ENCODE measurements around the gene PAX5.

PAX5 gene

DNA sequence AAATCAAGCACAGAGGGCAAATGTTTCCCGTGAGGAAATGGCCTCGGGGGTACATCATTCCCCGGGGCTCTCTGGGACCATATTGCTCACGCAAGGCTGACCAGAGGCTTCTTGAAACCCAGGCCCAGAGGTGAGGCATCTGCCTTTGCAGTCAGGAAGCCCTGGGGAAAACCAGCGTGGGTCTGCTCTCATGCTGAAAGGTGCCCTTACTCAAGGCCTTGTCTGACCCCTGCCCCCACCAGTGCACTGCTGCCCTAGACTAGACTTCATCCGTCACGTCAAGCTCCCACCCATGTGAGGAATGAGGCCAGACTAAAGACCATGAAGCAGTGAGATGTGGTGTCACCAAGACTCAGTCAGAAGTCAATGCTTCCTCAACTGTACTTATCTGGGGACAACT, 66.1 kb downstream of the PAX5 start:
- peak; percentile 41 for DNase-seq (ENCODE audit: low read depth)
- TF ChIP-seq, protein P1, sequence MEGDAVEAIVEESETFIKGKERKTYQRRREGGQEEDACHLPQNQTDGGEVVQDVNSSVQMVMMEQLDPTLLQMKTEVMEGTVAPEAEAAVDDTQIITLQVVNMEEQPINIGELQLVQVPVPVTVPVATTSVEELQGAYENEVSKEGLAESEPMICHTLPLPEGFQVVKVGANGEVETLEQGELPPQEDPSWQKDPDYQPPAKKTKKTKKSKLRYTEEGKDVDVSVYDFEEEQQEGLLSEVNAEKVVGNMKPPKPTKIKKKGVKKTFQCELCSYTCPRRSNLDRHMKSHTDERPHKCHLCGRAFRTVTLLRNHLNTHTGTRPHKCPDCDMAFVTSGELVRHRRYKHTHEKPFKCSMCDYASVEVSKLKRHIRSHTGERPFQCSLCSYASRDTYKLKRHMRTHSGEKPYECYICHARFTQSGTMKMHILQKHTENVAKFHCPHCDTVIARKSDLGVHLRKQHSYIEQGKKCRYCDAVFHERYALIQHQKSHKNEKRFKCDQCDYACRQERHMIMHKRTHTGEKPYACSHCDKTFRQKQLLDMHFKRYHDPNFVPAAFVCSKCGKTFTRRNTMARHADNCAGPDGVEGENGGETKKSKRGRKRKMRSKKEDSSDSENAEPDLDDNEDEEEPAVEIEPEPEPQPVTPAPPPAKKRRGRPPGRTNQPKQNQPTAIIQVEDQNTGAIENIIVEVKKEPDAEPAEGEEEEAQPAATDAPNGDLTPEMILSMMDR (IDR thresholded peaks at IDR 0.05; ENCODE audit: insufficient read depth, low read depth, low read length, missing control alignments), result no peak
- no peak overlapping the region for H3K4me3 ChIP-seq (ENCODE audit: low read depth, low read length)

DNA sequence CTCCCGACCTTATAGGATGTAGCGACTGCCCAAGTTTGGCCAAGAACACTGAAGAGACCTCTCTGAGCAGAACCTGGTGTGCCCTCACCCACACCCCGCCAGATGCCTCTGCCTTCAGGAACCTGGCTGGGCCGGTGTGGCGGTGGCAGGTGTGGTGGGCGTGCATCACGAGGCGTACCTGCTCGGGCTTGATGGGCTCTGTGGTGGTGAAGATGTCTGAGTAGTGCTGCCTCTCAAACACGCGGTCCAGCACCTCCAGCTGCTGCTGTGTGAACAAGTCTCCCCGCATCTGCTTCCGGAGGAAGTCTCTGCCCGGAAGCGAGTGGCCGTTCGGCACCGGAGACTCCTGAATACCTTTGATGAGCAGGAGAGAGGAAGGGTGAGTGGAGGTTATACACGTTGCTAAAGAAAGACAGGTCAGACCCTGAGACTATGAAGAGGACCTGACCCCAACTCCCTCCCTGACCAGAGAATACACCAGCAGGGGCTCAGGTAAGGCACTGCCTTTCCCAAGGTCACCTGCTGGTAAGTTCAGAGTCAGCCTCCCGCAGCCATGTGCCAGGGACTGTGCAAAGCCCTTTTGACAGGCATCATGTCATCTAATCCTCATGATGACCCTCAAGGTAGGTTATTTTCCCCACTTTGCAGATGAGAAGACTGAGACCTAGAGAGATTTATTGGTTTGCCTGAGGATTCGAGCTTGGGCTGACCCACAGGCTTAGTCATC, 67.5 kb downstream of the PAX5 start:
- TF ChIP-seq, protein P1 (IDR thresholded peaks at IDR 0.05; ENCODE audit: insufficient read depth, low read depth, low read length, missing control alignments), result no peak
- no peak overlapping the region for H3K4me3 ChIP-seq (ENCODE audit: low read depth, low read length)
- no peak for DNase-seq (ENCODE audit: low read depth)

DNA sequence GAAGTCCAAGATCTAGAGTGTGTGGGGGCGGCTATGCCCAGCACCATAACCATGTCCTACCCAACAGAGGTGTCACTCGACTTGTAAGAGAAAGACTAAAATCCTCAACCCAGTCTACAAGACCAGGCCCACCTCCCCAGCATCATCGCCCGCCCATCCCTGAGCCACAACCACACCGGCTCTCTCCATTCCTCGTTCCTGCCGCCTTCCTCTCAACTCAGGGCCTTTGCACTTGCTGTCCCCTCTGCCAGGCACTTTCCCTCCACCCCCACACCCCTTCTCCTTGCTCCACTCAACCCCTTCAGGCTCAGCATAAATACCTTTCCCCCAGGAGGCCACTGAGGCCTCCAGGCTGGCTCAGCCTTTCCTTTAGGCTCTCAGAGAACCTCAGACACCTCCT, 69.3 kb downstream of the PAX5 start:
- TF ChIP-seq, protein P1 (IDR thresholded peaks at IDR 0.05; ENCODE audit: insufficient read depth, low read depth, low read length, missing control alignments), result no peak
- no peak overlapping the region for H3K4me3 ChIP-seq (ENCODE audit: low read depth, low read length)
- no peak for DNase-seq (ENCODE audit: low read depth)

DNA sequence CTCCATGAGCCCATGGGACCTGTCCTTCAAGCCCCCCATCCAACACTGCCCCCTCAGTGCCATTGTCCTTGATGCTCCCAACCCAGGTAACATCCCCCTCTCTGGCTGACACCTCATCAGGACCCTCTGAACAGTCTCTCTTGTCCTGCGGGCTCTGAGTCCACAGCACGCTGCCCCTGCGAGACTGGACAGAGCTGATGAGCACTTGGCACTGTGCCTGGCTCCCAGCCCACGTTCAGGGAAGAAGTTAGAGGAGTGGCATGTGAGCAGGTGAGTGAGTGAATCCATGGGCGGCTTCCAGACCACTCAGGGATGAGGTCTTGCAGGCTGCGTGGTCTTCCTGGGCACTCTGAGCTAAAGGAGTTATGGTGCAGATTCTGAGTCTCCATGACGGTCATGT, 70.7 kb downstream of the PAX5 start:
- no peak for DNase-seq (ENCODE audit: low read depth)
- no peak overlapping the region for H3K4me3 ChIP-seq (ENCODE audit: low read depth, low read length)
- TF ChIP-seq, protein P1 (IDR thresholded peaks at IDR 0.05; ENCODE audit: insufficient read depth, low read depth, low read length, missing control alignments), result no peak

DNA sequence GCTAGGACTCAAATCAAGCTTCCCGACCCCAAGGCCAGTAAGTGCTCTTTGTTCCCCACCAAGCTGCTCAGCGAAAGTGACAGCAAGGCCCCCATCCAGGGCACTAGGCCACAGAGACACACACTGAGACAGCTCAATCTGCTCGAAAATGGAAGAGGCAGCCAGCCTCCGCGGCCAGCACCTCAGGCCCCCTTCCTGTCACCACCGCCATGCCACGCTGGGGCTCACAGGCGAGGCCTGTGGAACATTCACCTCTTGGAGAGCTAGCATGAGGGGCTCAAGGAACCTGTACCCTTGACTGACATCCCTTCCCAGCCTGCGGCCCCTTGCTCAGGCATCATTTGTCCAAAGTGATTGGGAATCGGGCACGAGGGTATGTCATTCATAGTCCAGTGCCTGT, 71.4 kb downstream of the PAX5 start:
- TF ChIP-seq, protein P1 (IDR thresholded peaks at IDR 0.05; ENCODE audit: insufficient read depth, low read depth, low read length, missing control alignments), result no peak
- no peak overlapping the region for H3K4me3 ChIP-seq (ENCODE audit: low read depth, low read length)
- DNase-seq (ENCODE audit: low read depth), result no peak

DNA sequence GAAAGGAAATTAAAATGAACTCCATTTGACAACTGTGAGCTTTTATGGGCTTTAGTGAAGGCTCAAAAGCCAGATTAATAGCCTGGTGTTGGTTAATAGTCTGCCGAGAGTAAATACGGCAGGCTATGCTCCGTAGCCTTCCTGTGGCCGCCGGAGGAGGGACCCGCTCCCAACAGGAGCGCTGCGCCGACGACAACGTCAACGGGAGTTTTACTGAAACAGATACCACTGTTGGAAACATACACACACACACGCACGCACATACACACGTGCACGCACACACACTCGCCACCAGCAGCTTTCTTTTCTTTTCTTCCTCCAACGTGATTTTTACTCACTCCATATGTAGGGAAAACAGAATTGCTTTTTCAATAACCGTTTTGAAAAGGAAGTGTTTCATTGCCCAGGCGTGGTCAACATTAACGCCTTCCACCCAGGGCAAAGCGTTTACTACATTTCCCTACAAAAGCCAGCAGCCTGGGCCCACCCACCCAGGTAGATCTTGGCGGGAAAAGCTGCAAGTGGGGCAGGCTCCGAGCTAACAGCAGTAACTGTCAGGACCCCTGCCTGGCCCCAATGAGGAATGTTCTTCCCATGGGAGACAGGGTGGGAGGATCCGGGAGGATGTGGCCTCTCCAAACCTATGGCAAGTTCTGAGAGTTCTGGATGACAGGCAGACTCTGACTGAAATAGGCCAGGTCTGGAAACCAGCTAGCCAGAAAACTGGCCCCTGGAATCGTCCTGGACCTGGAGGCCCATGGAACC, 72.3 kb downstream of the PAX5 start:
- TF ChIP-seq, protein P1 (IDR thresholded peaks at IDR 0.05; ENCODE audit: insufficient read depth, low read depth, low read length, missing control alignments), result no peak

More for the DNA sequence above, 72.3 kb downstream of the PAX5 start:
- no peak overlapping the region for H3K4me3 ChIP-seq (ENCODE audit: low read depth, low read length)
- no peak for DNase-seq (ENCODE audit: low read depth)
